H9 (cell line): Measurements from ENCODE around the gene THRAP3. TPM values are rescaled to one million over a fixed set of nuclear protein-coding genes. Genes with fewer than 3 reads are reported as not detected.
A peak's percentile ranks its signal among the peaks of the same experiment; 100 is the strongest.

Source experiments
- DNase-seq: peaks from one replicate; pipeline ENCODE4 v3.0.0-alpha.2; 2017
- H2AFZ ChIP-seq: one replicate; pipeline ENCODE4 v1.6.1; 2013; ENCODE audit warnings: mild to moderate bottlenecking, low read length, control low read depth, moderate library complexity
- H2AK5ac ChIP-seq: 2 replicates; pipeline ENCODE4 v1.6.1; 2013; ENCODE audit warnings: low read length, control low read depth, mixed read lengths; ENCODE audit not compliant: insufficient read length
- H2BK120ac ChIP-seq: one replicate; pipeline ENCODE4 v1.6.1; 2013; ENCODE audit warnings: low read depth, mild to moderate bottlenecking, low read length, control low read depth, inconsistent platforms; ENCODE audit not compliant: poor library complexity, severe bottlenecking
- H2BK12ac ChIP-seq: 2 replicates; pipeline ENCODE4 v1.6.1; 2013; ENCODE audit warnings: low read length, control low read depth, mixed read lengths, low read depth; ENCODE audit not compliant: insufficient read length
- H2BK15ac ChIP-seq: 2 replicates; pipeline ENCODE4 v1.6.1; 2013; ENCODE audit warnings: low read depth, low read length, control low read depth
- H2BK20ac ChIP-seq: one replicate; pipeline ENCODE4 v1.6.1; 2013; ENCODE audit warnings: low read depth, mild to moderate bottlenecking, low read length, control low read depth, inconsistent platforms; ENCODE audit not compliant: poor library complexity, severe bottlenecking
- H2BK5ac ChIP-seq: 2 replicates; pipeline ENCODE4 v1.6.1; 2013; ENCODE audit warnings: low read length, control low read depth, mixed read lengths; ENCODE audit not compliant: insufficient read length
- H3K14ac ChIP-seq: 2 replicates; pipeline ENCODE4 v1.6.1; 2013; ENCODE audit warnings: low read length, control low read depth; ENCODE audit not compliant: insufficient read depth
- H3K18ac ChIP-seq: 2 replicates; pipeline ENCODE4 v1.6.1; 2013; ENCODE audit warnings: low read depth, mild to moderate bottlenecking, mixed read lengths, low read length, control low read depth; ENCODE audit not compliant: insufficient read length
- H3K23ac ChIP-seq: 2 replicates; pipeline ENCODE4 v1.6.1; 2013; ENCODE audit warnings: low read length, control low read depth, mixed read lengths, low read depth; ENCODE audit not compliant: insufficient read length
- H3K23me2 ChIP-seq: 2 replicates; pipeline ENCODE4 v1.6.1; 2013; ENCODE audit warnings: low read depth, mild to moderate bottlenecking, mixed read lengths, low read length, control low read depth; ENCODE audit not compliant: insufficient read length, poor library complexity, severe bottlenecking
- H3K27ac ChIP-seq: 2 replicates; pipeline ENCODE4 v1.5.1; 2013; ENCODE audit warnings: low read length, control low read depth, mixed read lengths, low read depth; ENCODE audit not compliant: insufficient read length
- H3K27me3 ChIP-seq: 2 replicates; pipeline ENCODE4 v1.6.1; 2013; ENCODE audit warnings: low read length, control low read depth, inconsistent platforms; ENCODE audit not compliant: insufficient read depth
- H3K4ac ChIP-seq: 2 replicates; pipeline ENCODE4 v1.6.1; 2013; ENCODE audit warnings: low read depth, mild to moderate bottlenecking, control low read depth, inconsistent platforms, low read length, moderate library complexity
- H3K4me1 ChIP-seq: 2 replicates; pipeline ENCODE4 v1.6.1; 2013; ENCODE audit warnings: low read length, control low read depth, inconsistent platforms; ENCODE audit not compliant: insufficient read depth
- H3K4me2 ChIP-seq: 2 replicates; pipeline ENCODE4 v1.6.1; 2013; ENCODE audit warnings: low read length, control low read depth, mixed read lengths; ENCODE audit not compliant: insufficient read length, insufficient read depth
- H3K56ac ChIP-seq: 2 replicates; pipeline ENCODE4 v1.6.1; 2013; ENCODE audit warnings: low read depth, mild to moderate bottlenecking, mixed read lengths, low read length, control low read depth; ENCODE audit not compliant: insufficient read length
- H3K79me1 ChIP-seq: 2 replicates; pipeline ENCODE4 v1.6.1; 2013; ENCODE audit warnings: low read depth, mild to moderate bottlenecking, moderate library complexity, low read length, control low read depth, inconsistent platforms; ENCODE audit not compliant: insufficient read depth, poor library complexity, severe bottlenecking
- H3K79me2 ChIP-seq: 2 replicates; pipeline ENCODE4 v1.6.1; 2013; ENCODE audit warnings: low read length, control low read depth, inconsistent platforms; ENCODE audit not compliant: insufficient read depth
- H3K9ac ChIP-seq: 2 replicates; pipeline ENCODE4 v1.6.1; 2013; ENCODE audit warnings: low read length, control low read depth, mixed read lengths; ENCODE audit not compliant: insufficient read length; ENCODE audit errors: extremely low read depth
- H3K9me3 ChIP-seq: one replicate; pipeline ENCODE4 v1.6.1; 2013; ENCODE audit warnings: low read depth, low read length, inconsistent platforms; ENCODE audit not compliant: control insufficient read depth
- H3T11ph ChIP-seq: one replicate; pipeline ENCODE4 v1.6.1; 2013; ENCODE audit warnings: mild to moderate bottlenecking, low read length, control low read depth, inconsistent platforms
- H4K20me1 ChIP-seq: one replicate; pipeline ENCODE4 v1.6.1; 2013; ENCODE audit not compliant: control insufficient read depth, insufficient read length, insufficient read depth
- H4K5ac ChIP-seq: 2 replicates; pipeline ENCODE4 v1.6.1; 2013; ENCODE audit warnings: low read depth, mild to moderate bottlenecking, mixed read lengths, low read length, control low read depth; ENCODE audit not compliant: insufficient read length
- H4K8ac ChIP-seq: replicated peaks from 2 replicates; pipeline ENCODE4 v1.6.1; 2013; ENCODE audit warnings: low read length, control low read depth, mixed read lengths, low read depth; ENCODE audit not compliant: insufficient read length
- H4K91ac ChIP-seq: 2 replicates; pipeline ENCODE4 v1.6.1; 2013; ENCODE audit warnings: low read depth, mild to moderate bottlenecking, moderate library complexity, mixed read lengths, low read length, control low read depth; ENCODE audit not compliant: insufficient read length
- H3K27ac Mint-ChIP-seq, 3 experiments: 2 replicates in 2 of 3; 3 replicates in 1 of 3; pipeline ENCODE4 v1.8.0; 2020 to 2021; ENCODE audit warnings: mixed read lengths in 3 of 3, mild to moderate bottlenecking in 1 of 3, moderate library complexity in 1 of 3
- H3K27me3 Mint-ChIP-seq: 2 replicates; pipeline ENCODE4 v1.8.0; 2021; ENCODE audit warnings: low read depth, mild to moderate bottlenecking, moderate library complexity, mixed read lengths
- H3K36me3 Mint-ChIP-seq, 3 experiments: 2 replicates in 2 of 3; 3 replicates in 1 of 3; pipeline ENCODE4 v1.8.0; 2020 to 2021; ENCODE audit warnings: low read depth in 3 of 3, mixed read lengths in 3 of 3; ENCODE audit not compliant: insufficient read depth in 1 of 3
- H3K4me1 Mint-ChIP-seq, 2 experiments: 2 replicates each; pipeline ENCODE4 v1.8.0; 2020; ENCODE audit warnings: mixed read lengths in 2 of 2
- H3K4me3 Mint-ChIP-seq, 2 experiments: 2 replicates in 1 of 2; 3 replicates in 1 of 2; pipeline ENCODE4 v1.8.0; 2020 to 2021; ENCODE audit warnings: mild to moderate bottlenecking in 2 of 2, mixed read lengths in 2 of 2, moderate library complexity in 1 of 2
- H3K9me3 Mint-ChIP-seq, 2 experiments: 2 replicates in 1 of 2; 3 replicates in 1 of 2; pipeline ENCODE4 v1.8.0; 2020; ENCODE audit warnings: mild to moderate bottlenecking in 2 of 2, mixed read lengths in 2 of 2, moderate library complexity in 1 of 2
- WGBS: extraction: QIAGEN DNeasy Blood & Tissue Kit; methylation state at CpG from one replicate; pipeline ENCODE4 v1.1.7; 2013; ENCODE audit warnings: missing lambda C conversion rate, low lambda C conversion rate, mixed read lengths; ENCODE audit not compliant: insufficient read length; ENCODE audit errors: extremely low coverage; 5-methylcytosine and 5-hydroxymethylcytosine counted together
- total RNA-seq: library from RNA; stranded (reverse); gene quantifications from 2 replicates; pipeline ENCODE4 v1.2.1, GENCODE V29; 2021
- TF ChIP-seq, protein P1 (sequence below): fragments of 200-600 bp; sonication (generic); conservative IDR thresholded peaks from 3 replicates; pipeline ENCODE4 v1.8.0; 2021; ENCODE audit warnings: antibody characterized with exemption, mild to moderate bottlenecking

Gene THRAP3
- total RNA-seq, 1 experiment from 2014 or later, result 186 TPM

GRCh38 chr1:36177589-36178431 is 46.4 kb upstream of the THRAP3 start:
- Histone ChIP-seq H2BK20ac (no peak overlapping the region), H3K18ac (no peak overlapping the region), H3K27ac (no peak overlapping the region), H3K9me3 (no peaks in the 10 kb centered on the region), H3K14ac (peak overlapping the region; percentile 43; the same call in 1 of the 2 replicates), H3T11ph (no peak overlapping the region), H3K27me3 (no peaks in the 10 kb centered on the region), H3K79me2 (no peaks in the 10 kb centered on the region), H4K8ac (no peak overlapping the region), H2BK120ac (no peak overlapping the region), H2BK15ac (no peak overlapping the region), H2AK5ac (no peak overlapping the region), H4K5ac (no peak overlapping the region), H3K4ac (no peak overlapping the region), H3K79me1 (no peaks in the 10 kb centered on the region), H3K4me2 (peak overlapping the region; percentile 57), H3K9ac (no peak overlapping the region), H3K56ac (no peak overlapping the region), H3K4me1 (peaks cover 5% of the 10 kb centered on the region; the same call in 1 of the 2 replicates), H2AFZ (no peak overlapping the region), H2BK12ac (no peak overlapping the region), H4K91ac (no peak overlapping the region), H3K23me2 (peaks cover 11% of the 10 kb centered on the region), H3K23ac (no peak overlapping the region), H2BK5ac (no peak overlapping the region), H4K20me1 (peaks cover 4% of the 10 kb centered on the region)
- no CpG with 5 or more reads among the region's 33 CpGs for WGBS
- DNase-seq, result peak; percentile 53
- TF ChIP-seq, protein P1, sequence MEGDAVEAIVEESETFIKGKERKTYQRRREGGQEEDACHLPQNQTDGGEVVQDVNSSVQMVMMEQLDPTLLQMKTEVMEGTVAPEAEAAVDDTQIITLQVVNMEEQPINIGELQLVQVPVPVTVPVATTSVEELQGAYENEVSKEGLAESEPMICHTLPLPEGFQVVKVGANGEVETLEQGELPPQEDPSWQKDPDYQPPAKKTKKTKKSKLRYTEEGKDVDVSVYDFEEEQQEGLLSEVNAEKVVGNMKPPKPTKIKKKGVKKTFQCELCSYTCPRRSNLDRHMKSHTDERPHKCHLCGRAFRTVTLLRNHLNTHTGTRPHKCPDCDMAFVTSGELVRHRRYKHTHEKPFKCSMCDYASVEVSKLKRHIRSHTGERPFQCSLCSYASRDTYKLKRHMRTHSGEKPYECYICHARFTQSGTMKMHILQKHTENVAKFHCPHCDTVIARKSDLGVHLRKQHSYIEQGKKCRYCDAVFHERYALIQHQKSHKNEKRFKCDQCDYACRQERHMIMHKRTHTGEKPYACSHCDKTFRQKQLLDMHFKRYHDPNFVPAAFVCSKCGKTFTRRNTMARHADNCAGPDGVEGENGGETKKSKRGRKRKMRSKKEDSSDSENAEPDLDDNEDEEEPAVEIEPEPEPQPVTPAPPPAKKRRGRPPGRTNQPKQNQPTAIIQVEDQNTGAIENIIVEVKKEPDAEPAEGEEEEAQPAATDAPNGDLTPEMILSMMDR, result no peak
- Mint-ChIP-seq H3K36me3 (peaks cover 25 to 38% (median 37%) of the 10 kb centered on the region in 3 experiments), H3K27me3 (no peaks in the 10 kb centered on the region), H3K9me3 (no peaks in the 10 kb centered on the region), H3K4me3 (peak overlapping the region; percentile 68 to 80), H3K4me1 (peaks cover 14 to 43% of the 10 kb centered on the region in 2 experiments), H3K27ac (peak overlapping the region in 2 of 3 experiments; percentile 55 to 88; a peak in 2 of 7 replicates)
